Lower leg skin (tissue), 3 donors: ENCODE data around the gene ZDHHC8.

ENCODE experiments used
- CTCF ChIP-seq, 3 donors: fragments of 450-650 bp; IDR thresholded peaks; one replicate each; pipeline ENCODE4 v1.5.1; 2016; ENCODE audit warnings: antibody characterized with exemption in 3 of 3, mild to moderate bottlenecking in 3 of 3, moderate library complexity in 2 of 3
- POLR2A ChIP-seq, 2 donors: fragments of 450-650 bp; IDR thresholded peaks; one replicate each; pipeline ENCODE4 v1.6.1; 2016 to 2017; ENCODE audit warnings: antibody characterized with exemption in 2 of 2, mild to moderate bottlenecking in 1 of 2, moderate library complexity in 1 of 2

DNA sequence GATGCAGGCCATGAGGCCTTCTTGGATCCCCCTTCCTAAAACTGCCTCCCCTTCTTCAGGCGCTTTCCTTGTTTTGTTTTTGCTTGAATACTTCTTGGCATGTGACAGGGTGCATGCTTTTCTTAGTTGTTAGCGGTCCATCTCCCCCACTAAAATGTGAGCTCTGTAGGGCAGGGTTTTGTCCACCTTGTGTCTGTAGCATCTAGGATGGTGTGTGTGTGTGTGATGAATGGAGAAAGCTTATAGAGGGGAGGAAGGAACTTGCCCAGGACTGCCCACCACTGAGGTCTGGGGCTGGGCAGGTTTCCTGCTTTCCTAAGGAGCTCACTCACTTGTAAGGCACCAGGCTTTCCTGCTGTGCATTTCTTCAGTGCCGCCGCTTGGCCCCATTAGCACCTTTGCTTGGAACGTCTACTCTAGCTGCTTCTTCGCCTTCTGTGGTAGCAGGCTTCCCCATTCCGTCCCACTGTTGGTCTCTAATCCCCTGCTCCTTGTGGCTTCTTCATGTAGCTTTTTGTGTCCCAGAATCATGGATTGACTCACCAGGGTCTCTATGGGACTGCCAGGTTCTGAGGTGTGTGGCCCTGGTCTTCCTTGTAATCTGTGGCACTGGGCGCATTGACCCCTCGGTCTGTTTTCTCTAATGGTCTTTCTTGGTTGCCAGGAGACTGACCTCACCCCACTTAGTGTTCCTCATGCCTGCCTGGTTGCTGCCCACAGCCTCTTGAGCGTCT lies 48.3 kb upstream of the ZDHHC8 start:
- TF ChIP-seq CTCF (IDR thresholded peaks at IDR 0.05) (no peak), POLR2A (IDR thresholded peaks at IDR 0.05) (no peak)
